Endodermal cell (in vitro differentiated cells): ENCODE measurements around the gene OSM. TPM values are rescaled to one million over a fixed set of nuclear protein-coding genes. Genes with fewer than 3 reads are reported as not detected.

Source experiments
- DNase-seq: peaks from one replicate; pipeline ENCODE4 v3.0.0-alpha.2; 2017
- H3K27ac ChIP-seq: 2 replicates; pipeline ENCODE4 v1.5.1; 2013; ENCODE audit warnings: mild to moderate bottlenecking, low read depth, low read length, moderate library complexity
- H3K27me3 ChIP-seq: 2 replicates; pipeline ENCODE4 v1.6.1; 2013; ENCODE audit warnings: mild to moderate bottlenecking, low read length, moderate library complexity; ENCODE audit not compliant: insufficient read depth, control insufficient read depth, poor library complexity, severe bottlenecking
- H3K36me3 ChIP-seq: 2 replicates; pipeline ENCODE4 v1.7.0; 2013; ENCODE audit warnings: mild to moderate bottlenecking, low read length, moderate library complexity; ENCODE audit not compliant: control insufficient read depth, insufficient read depth
- H3K4me1 ChIP-seq: one replicate; pipeline ENCODE4 v1.7.0; 2013; ENCODE audit warnings: low read length; ENCODE audit not compliant: control insufficient read depth, insufficient read depth
- H3K4me3 ChIP-seq: 2 replicates; pipeline ENCODE4 v1.5.1; 2013; ENCODE audit warnings: mild to moderate bottlenecking, low read length, moderate library complexity
- H3K9ac ChIP-seq: 2 replicates; pipeline ENCODE4 v1.6.1; 2013; ENCODE audit warnings: mild to moderate bottlenecking, low read length, moderate library complexity; ENCODE audit not compliant: poor library complexity, severe bottlenecking; ENCODE audit errors: extremely low read depth
- H3K9me3 ChIP-seq: 2 replicates; pipeline ENCODE4 v1.6.1; 2013; ENCODE audit warnings: mild to moderate bottlenecking, low read length, moderate library complexity; ENCODE audit not compliant: control insufficient read depth
- H3K27ac Mint-ChIP-seq: 2 replicates; pipeline ENCODE4 v1.8.0; 2020; ENCODE audit warnings: mixed read lengths
- H3K27me3 Mint-ChIP-seq: 2 replicates; pipeline ENCODE4 v1.8.0; 2021; ENCODE audit warnings: mild to moderate bottlenecking, mixed read lengths; ENCODE audit not compliant: insufficient read depth
- H3K36me3 Mint-ChIP-seq: 2 replicates; pipeline ENCODE4 v1.8.0; 2020; ENCODE audit warnings: low read depth, mixed read lengths
- H3K4me1 Mint-ChIP-seq: 2 replicates; pipeline ENCODE4 v1.8.0; 2020; ENCODE audit warnings: mixed read lengths
- H3K4me3 Mint-ChIP-seq: 2 replicates; pipeline ENCODE4 v1.8.0; 2020; ENCODE audit warnings: mild to moderate bottlenecking, moderate library complexity, mixed read lengths
- H3K9me3 Mint-ChIP-seq: 2 replicates; pipeline ENCODE4 v1.8.0; 2020; ENCODE audit warnings: mild to moderate bottlenecking, mixed read lengths
- CTCF ChIP-seq: fragments of 200-600 bp; sonication (generic); conservative IDR thresholded peaks from 2 replicates; pipeline ENCODE4 v1.5.0; 2021; ENCODE audit warnings: antibody characterized with exemption, mild to moderate bottlenecking
- WGBS, 2 experiments: methylation state at CpG; one replicate each; pipeline versions ENCODE4 v1.1.5 to v1.1.7; 2013; ENCODE audit warnings: missing lambda C conversion rate in 2 of 2, mixed read lengths in 1 of 2; ENCODE audit not compliant: insufficient coverage in 1 of 2, insufficient read length in 1 of 2; 5-methylcytosine and 5-hydroxymethylcytosine counted together
- total RNA-seq, 2 donors: library from RNA; stranded (reverse); fragmentation: NEBNext Ultra II Directional in 1 of 2; extraction: Animal tissue kit (Norgen Biotek cat#: 25700) in 1 of 2; gene quantifications; 2 replicates in 1 of 2; 3 replicates in 1 of 2; pipeline ENCODE4 v1.2.1, GENCODE V29; 2021

Gene OSM
- total RNA-seq, 2 donors from 2014 or later: not detected

- no peaks in the 10 kb centered on the region for H3K36me3 Mint-ChIP-seq
- 94 to 98% methylated on average over 19 to 22 of the region's 22 CpGs for WGBS, 2 experiments
- peaks cover 43% of the 10 kb centered on the region for H3K27me3 Mint-ChIP-seq
- H3K36me3 ChIP-seq: no peaks in the 10 kb centered on the region
- no peaks in the 10 kb centered on the region for H3K9me3 ChIP-seq
- H3K4me1 ChIP-seq: no peaks in the 10 kb centered on the region
- H3K27me3 ChIP-seq: peaks cover 38% of the 10 kb centered on the region
- H3K4me3 Mint-ChIP-seq: no peak overlapping the region
- no peak for DNase-seq
- H3K4me3 ChIP-seq: no peak overlapping the region
- H3K4me1 Mint-ChIP-seq: peaks cover 8% of the 10 kb centered on the region
- H3K27ac Mint-ChIP-seq: no peak overlapping the region
- no peak overlapping the region for H3K27ac ChIP-seq
- no peak for TF ChIP-seq CTCF
- H3K9ac ChIP-seq: no peak overlapping the region
- H3K9me3 Mint-ChIP-seq: no peaks in the 10 kb centered on the region
These were observed 23.0 kb downstream of the OSM start for GRCh38 chr22:30243661-30244060.

- H3K9me3 Mint-ChIP-seq: no peaks in the 10 kb centered on the region
- TF ChIP-seq CTCF: no peak
- no peak for DNase-seq
- Histone ChIP-seq H3K9me3 (no peaks in the 10 kb centered on the region), H3K27ac (no peak overlapping the region), H3K36me3 (no peaks in the 10 kb centered on the region), H3K9ac (no peak overlapping the region), H3K27me3 (peaks cover 29% of the 10 kb centered on the region), H3K4me1 (no peaks in the 10 kb centered on the region), H3K4me3 (no peak overlapping the region)
- H3K36me3 Mint-ChIP-seq: no peaks in the 10 kb centered on the region
- H3K27me3 Mint-ChIP-seq: peaks cover 26% of the 10 kb centered on the region
- peaks cover 13% of the 10 kb centered on the region for H3K4me1 Mint-ChIP-seq
- H3K4me3 Mint-ChIP-seq: no peak overlapping the region
- 86 to 89% methylated on average over 3 to 13 of the region's 15 CpGs for WGBS, 2 experiments
- no peak overlapping the region for H3K27ac Mint-ChIP-seq
These were observed 24.9 kb downstream of the OSM start for GRCh38 chr22:30241576-30242371.

GRCh38 chr22:30240541-30241417 is 25.9 kb downstream of the OSM start:
- H3K27me3 ChIP-seq: peaks cover 19% of the 10 kb centered on the region
- TF ChIP-seq CTCF: no peak
- 88 to 99% methylated on average over 9 to 24 of the region's 24 CpGs for WGBS, 2 experiments
- no peaks in the 10 kb centered on the region for H3K9me3 ChIP-seq
- Mint-ChIP-seq H3K9me3 (no peaks in the 10 kb centered on the region), H3K4me1 (peaks cover 20% of the 10 kb centered on the region), H3K27ac (no peak overlapping the region), H3K4me3 (no peak overlapping the region), H3K27me3 (peaks cover 19% of the 10 kb centered on the region), H3K36me3 (no peaks in the 10 kb centered on the region)
- no peak overlapping the region for H3K27ac ChIP-seq
- H3K9ac ChIP-seq: no peak overlapping the region
- H3K36me3 ChIP-seq: no peaks in the 10 kb centered on the region
- H3K4me3 ChIP-seq: no peak overlapping the region
- no peak for DNase-seq
- H3K4me1 ChIP-seq: no peaks in the 10 kb centered on the region
